HepG2 (cell line): ENCODE data around the gene TGFBI. TPM values are rescaled to one million over a fixed set of nuclear protein-coding genes. Genes with fewer than 3 reads are reported as not detected.

Experiments used
- HNF4G ChIP-seq, 2 experiments: sonication (generic) in 1 of 2; formaldehyde crosslinking in 1 of 2; IDR thresholded peaks; 2 replicates each; pipeline versions ENCODE4 v1.4.0 to v1.6.1; 2011 to 2020; ENCODE audit warnings: borderline replicate concordance in 2 of 2, low read depth in 2 of 2, mild to moderate bottlenecking in 2 of 2, low read length in 1 of 2, missing genetic modification reagents in 1 of 2, moderate library complexity in 1 of 2
- KLF12 ChIP-seq: sonication (generic); formaldehyde crosslinking; IDR thresholded peaks from 2 replicates; pipeline ENCODE4 v1.4.0; 2020; ENCODE audit warnings: missing genetic modification reagents, borderline replicate concordance
- NONO ChIP-seq, 2 experiments: fragments of 450-650 bp in 1 of 2; sonication (generic) in 1 of 2; formaldehyde crosslinking in 1 of 2; IDR thresholded peaks in 1 of 2; conservative IDR thresholded peaks in 1 of 2; 2 replicates each; pipeline versions ENCODE4 v1.6.1 to v1.8.0; 2017 to 2022; ENCODE audit warnings: mild to moderate bottlenecking in 1 of 2, missing genetic modification reagents in 1 of 2, moderate library complexity in 1 of 2
- PCBP2 ChIP-seq: fragments of 200-400 bp; formaldehyde crosslinking; optimal IDR thresholded peaks from 2 replicates; pipeline ENCODE3; 2018; ENCODE audit warnings: low read length, low read depth; ENCODE audit not compliant: poor library complexity, severe bottlenecking
- PHF5A ChIP-seq: IDR thresholded peaks from one replicate; pipeline ENCODE4 v1.6.1; 2018; ENCODE audit warnings: low read depth, missing genetic modification reagents; ENCODE audit not compliant: unreplicated experiment
- SMAD9 ChIP-seq: sonication (generic); formaldehyde crosslinking; IDR thresholded peaks from 2 replicates; pipeline ENCODE4 v1.5.1; 2020; ENCODE audit warnings: mild to moderate bottlenecking, missing genetic modification reagents
- TBL1XR1 ChIP-seq: fragments of 150-350 bp; IDR thresholded peaks from 2 replicates; pipeline ENCODE4 v1.6.1; 2014; ENCODE audit warnings: borderline replicate concordance, low read length; ENCODE audit not compliant: partially characterized antibody
- ZBTB38 ChIP-seq: sonication (generic); formaldehyde crosslinking; IDR thresholded peaks from 2 replicates; pipeline ENCODE4 v1.5.1; 2020; ENCODE audit warnings: mild to moderate bottlenecking, missing genetic modification reagents
- ZMYM2 ChIP-seq: sonication (generic); formaldehyde crosslinking; IDR thresholded peaks from 2 replicates; pipeline ENCODE4 v1.8.0; 2022; ENCODE audit warnings: mild to moderate bottlenecking, missing genetic modification reagents
- ZNF678 ChIP-seq: sonication (generic); formaldehyde crosslinking; IDR thresholded peaks from 2 replicates; pipeline ENCODE4 v1.4.0; 2020; ENCODE audit warnings: mild to moderate bottlenecking, missing genetic modification reagents
- polyA plus RNA-seq, 8 experiments: library from polyadenylated mRNA; depleted of rRNA in 3 of 8; stranded (reverse) in 7 of 8; unstranded in 1 of 8; fragments of >200 nt; fragmentation: Illumina TruSeq in 4 of 8; extraction: Trizol in 4 of 8; gene quantifications; 2 replicates each; pipeline versions ENCODE4 v1.2.1 to v1.2.3, GENCODE V29; 2011 to 2016; ENCODE audit warnings: low read depth in 4 of 8, missing spikeins in 1 of 8, mixed read lengths in 1 of 8; ENCODE audit not compliant: insufficient read depth in 1 of 8
- total RNA-seq, 5 experiments: library from RNA; depleted of rRNA; stranded (reverse); fragments of >200 nt; fragmentation: Illumina TruSeq; extraction: Trizol; gene quantifications; 2 replicates each; pipeline ENCODE4 v1.2.3, GENCODE V29; 2016; ENCODE audit warnings: low read depth in 1 of 5
- TF ChIP-seq, protein P1 (sequence below): sonication (generic); formaldehyde crosslinking; IDR thresholded peaks from 2 replicates; pipeline ENCODE4 v1.4.0; 2020; ENCODE audit warnings: mild to moderate bottlenecking, missing genetic modification reagents, borderline replicate concordance

Gene TGFBI
- total and polyA plus RNA-seq, 2 of the 13 experiments (the other 11 are each of a cell fraction or from before 2014, with no cell fraction given), result 275 to 457 TPM

- TF ChIP-seq, protein P1, sequence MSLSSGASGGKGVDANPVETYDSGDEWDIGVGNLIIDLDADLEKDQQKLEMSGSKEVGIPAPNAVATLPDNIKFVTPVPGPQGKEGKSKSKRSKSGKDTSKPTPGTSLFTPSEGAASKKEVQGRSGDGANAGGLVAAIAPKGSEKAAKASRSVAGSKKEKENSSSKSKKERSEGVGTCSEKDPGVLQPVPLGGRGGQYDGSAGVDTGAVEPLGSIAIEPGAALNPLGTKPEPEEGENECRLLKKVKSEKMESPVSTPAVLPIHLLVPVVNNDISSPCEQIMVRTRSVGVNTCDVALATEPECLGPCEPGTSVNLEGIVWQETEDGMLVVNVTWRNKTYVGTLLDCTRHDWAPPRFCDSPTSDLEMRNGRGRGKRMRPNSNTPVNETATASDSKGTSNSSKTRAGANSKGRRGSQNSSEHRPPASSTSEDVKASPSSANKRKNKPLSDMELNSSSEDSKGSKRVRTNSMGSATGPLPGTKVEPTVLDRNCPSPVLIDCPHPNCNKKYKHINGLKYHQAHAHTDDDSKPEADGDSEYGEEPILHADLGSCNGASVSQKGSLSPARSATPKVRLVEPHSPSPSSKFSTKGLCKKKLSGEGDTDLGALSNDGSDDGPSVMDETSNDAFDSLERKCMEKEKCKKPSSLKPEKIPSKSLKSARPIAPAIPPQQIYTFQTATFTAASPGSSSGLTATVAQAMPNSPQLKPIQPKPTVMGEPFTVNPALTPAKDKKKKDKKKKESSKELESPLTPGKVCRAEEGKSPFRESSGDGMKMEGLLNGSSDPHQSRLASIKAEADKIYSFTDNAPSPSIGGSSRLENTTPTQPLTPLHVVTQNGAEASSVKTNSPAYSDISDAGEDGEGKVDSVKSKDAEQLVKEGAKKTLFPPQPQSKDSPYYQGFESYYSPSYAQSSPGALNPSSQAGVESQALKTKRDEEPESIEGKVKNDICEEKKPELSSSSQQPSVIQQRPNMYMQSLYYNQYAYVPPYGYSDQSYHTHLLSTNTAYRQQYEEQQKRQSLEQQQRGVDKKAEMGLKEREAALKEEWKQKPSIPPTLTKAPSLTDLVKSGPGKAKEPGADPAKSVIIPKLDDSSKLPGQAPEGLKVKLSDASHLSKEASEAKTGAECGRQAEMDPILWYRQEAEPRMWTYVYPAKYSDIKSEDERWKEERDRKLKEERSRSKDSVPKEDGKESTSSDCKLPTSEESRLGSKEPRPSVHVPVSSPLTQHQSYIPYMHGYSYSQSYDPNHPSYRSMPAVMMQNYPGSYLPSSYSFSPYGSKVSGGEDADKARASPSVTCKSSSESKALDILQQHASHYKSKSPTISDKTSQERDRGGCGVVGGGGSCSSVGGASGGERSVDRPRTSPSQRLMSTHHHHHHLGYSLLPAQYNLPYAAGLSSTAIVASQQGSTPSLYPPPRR (CRISPR knock-in tag), result no peak
- TF ChIP-seq SMAD9, result no peak
- no peak for TF ChIP-seq KLF12 (CRISPR knock-in tag)
- TF ChIP-seq PHF5A (CRISPR knock-in tag), result no peak
- TF ChIP-seq ZMYM2, result no peak
- TF ChIP-seq ZBTB38 (CRISPR knock-in tag), result no peak
- no peak for TF ChIP-seq ZNF678 (CRISPR knock-in tag)
- TF ChIP-seq HNF4G (IDR thresholded peaks at IDR 0.05; ENCODE audit: borderline replicate concordance, low read depth, low read length), result no peak
- no peak for TF ChIP-seq HNF4G (CRISPR knock-in tag; IDR thresholded peaks at IDR 0.05; ENCODE audit: borderline replicate concordance, low read depth)
- no peak for TF ChIP-seq TBL1XR1
- TF ChIP-seq PCBP2, result no peak
- no peak for TF ChIP-seq NONO (IDR thresholded peaks at IDR 0.05)
- TF ChIP-seq NONO (CRISPR knock-in tag; conservative IDR thresholded peaks at IDR 0.05), result no peak
These were observed 55.9 kb downstream of the TGFBI start (continued) for GRCh38 chr5:136084698-136085097.
